Measurements from ENCODE around the gene CCSER1.
"Not testable (repeated sequence)": the region's sequence is repeated elsewhere in the genome, so short reads cannot be mapped to it uniquely, and the experiment has no call there.

CCSER1 gene

DNA sequence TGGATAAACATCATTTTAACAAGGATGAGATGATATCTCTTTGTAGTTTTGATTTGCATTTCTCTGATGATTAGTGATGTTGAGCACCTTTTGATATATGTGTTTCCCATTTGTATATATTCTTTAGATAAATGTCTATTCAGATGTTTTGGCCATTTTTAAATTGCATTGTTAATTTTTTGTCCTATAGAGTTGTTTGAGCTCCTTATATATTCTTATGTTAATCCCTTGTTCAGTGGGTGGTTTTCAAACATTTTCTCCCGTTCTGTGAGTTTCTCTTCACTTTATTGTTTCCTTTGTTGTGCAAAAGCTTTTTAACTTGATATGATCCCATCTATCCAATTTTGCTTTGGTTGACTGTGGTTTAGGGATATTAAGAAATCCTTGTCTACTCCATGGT is 606.0 kb downstream of the CCSER1 start:
- DNase-seq: no peak

DNA sequence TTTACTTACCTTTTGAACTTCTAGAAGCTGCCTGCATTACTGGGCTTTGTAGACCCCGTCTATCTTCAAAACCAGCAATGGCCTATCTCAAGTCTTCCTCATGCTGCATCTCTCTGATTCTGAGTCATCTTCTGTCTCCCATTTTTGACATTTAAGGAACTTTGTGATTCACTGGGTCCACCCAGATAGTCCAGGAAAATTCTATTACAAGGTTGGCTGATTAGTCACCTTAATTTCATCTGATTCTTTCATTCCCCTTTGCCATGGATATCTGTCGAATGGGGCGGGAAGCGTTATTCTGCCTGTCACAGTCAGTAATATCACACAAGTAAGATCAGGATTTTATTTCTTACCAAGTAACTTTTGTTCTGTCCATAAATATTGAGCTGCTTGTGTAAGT is 618.0 kb downstream of the CCSER1 start:
- no peak for DNase-seq

DNA sequence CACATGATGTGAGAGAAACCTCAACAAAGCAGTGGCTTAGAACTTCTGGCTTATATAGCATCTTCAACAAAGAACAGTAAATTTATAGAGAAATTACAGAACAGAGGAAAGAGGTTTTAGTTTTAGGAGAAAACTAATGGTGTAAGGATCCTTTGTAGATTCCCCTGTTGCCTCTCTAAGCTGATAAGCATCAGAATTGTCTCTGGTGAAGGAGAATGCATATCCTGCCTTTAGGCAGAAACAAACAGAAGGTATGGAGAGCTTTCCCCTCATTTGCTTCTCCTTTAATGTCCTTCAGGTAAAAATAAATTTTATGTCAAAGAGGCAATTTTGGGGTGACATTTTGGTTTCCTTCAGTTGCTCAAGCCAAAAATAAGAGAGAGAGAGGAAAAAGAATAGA is 625.9 kb downstream of the CCSER1 start:
- DNase-seq: no peak

DNA sequence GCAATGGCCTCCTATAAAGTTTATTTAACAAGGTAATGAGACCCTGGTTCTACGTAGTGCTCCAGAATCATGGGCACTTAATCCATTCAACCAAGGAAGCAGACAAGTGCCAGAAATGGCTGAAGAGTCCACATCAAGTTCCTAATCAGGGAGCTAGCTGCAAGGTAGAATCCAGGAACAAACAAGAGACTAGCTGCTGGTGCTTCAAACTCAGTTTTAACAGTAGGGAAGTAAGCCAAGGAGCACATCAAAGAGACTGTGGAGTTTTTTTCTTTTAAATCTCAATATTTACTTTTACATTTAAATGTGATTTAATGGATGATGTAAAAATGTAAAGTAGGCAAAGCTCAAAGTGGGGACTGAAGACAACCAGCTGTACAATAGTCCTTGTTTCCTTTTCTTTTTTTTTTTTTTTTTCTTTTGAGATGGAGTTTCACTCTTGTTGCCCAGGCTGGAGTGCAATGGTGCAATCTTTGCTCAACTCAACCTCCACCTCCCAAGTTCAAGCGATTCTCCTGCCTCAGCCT is 630.4 kb downstream of the CCSER1 start:
- DNase-seq: no peak

DNA sequence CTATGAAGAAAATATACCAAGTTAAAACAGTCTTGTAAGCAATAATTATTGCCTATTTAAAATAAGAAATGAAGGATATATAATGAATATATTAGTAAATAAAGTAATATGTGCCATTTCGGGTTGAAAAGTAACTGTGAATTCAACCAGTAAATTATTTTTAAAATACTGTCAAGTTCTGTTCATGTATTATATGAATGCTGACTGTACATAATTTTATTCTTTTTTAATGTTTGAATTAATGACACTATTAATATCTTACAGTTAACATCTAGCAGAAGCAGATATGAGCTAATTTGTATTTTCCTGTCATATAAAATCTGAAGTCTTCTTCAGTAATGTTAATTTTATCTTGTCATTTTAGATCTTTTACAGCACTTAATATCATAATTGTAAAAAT is 632.9 kb downstream of the CCSER1 start:
- no peak for DNase-seq

DNA sequence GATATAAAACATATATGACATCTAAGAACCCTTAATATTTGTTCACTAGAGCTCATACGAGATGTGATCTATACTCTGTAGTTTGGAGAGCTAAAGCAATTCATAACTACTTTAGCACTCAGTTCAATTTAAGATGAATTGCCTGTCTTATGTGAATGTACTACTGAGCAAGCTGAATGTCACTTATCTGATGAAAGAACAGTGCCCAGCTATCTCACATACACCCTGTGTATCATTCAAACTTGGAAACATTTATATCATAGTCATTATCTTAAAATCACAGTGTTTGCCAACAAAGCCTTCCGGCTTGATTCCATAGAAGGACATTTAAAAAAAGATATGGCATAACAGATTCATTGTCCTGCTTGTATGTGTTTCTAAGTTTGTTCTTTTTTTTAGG is 639.6 kb downstream of the CCSER1 start:
- no peak for DNase-seq

DNA sequence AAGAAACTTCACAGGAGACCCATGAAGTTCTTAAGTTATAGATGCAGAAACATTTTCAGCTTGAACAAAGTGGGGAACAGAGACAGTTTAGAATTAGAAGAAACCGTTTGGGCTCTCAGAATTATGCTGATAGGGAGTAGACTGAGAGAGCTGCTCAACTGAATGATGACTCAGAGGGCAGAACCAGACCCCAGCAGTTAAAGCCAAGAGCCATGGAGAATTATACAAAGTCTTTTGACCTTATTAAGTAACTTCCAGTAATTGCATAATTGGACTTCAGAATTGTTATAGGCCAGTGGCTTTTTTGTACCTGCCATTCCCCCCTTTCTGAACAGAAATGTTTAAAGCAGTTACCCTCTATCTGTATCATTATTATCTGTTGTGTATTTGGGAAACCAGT is 642.1 kb downstream of the CCSER1 start:
- no peak for DNase-seq

DNA sequence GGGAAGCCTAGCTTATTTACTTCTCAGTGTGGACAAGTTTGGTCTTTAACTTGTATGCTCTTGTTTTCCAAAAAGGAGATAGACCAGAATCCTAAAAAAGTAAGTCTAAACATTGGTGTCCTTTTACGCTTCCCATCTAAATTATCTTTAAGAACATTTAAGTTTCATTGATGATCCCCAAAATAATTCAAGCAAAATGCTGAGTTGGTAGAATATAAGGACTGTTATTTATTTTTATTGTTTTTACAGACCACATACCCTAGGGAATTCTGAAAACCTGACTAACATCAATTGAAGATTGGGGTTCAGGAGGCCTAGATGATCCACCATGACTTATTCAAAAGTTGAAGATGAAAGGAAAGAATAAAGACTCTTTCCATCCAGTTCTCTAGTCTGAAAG is 653.0 kb downstream of the CCSER1 start:
- no peak for DNase-seq

DNA sequence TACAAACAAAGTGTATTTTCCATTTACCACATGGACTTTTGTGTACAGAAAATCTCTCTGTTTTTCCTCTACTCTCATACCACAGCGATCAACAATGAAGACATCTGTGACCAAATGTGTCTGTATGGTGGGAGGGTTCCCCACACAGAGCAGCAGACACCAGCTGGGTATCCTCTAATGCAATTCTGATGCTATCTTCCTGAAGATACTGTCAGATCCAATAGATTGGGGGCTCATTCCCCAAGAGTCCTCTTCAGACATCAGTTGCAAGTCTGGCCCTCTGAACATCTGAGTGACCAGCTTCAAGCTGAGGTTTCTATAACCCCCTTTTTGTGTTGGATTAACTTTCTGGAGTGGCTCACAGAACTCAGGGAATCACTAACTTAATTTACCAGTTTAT is 659.4 kb downstream of the CCSER1 start:
- no peak for DNase-seq

DNA sequence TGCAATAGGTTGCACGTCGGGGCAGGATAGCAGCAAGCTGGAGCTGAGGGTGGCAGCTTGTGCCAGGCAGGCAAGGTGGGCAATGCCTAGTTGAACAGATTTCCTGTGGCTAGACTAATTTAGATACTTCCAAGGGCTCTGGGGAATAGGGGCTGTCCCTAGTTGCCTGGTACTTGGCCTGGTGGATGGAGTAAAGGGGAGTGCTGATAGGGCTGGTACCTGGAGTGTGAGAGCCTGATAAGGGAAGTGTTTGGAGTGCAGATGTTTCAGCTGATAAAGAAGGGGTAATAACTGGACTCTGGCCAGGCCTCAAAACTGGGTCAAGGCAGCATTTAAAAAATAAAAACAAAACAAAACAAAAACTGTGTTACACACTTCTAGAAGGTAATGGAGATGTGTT is 665.5 kb downstream of the CCSER1 start:
- DNase-seq: no peak

DNA sequence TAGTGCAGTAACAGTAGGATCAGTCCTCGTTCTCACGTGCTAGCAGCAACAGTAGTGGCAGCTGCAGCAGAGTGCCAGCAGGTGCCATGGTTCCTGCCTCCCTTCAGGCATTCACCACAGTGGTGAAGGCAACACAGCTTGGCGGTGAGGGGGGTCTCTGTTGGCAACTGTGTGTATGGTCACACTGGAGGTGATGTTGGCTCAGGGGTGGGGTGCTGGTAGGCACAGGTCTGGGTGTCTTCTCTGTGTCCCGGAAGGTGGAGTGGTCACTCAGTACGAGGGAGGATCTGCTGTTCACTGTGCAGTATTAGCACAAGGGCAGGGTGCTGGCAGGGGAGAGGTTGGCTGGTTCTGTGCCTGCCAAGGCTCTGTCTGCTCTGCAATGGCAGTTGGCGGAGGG is 671.8 kb downstream of the CCSER1 start:
- no peak for DNase-seq

DNA sequence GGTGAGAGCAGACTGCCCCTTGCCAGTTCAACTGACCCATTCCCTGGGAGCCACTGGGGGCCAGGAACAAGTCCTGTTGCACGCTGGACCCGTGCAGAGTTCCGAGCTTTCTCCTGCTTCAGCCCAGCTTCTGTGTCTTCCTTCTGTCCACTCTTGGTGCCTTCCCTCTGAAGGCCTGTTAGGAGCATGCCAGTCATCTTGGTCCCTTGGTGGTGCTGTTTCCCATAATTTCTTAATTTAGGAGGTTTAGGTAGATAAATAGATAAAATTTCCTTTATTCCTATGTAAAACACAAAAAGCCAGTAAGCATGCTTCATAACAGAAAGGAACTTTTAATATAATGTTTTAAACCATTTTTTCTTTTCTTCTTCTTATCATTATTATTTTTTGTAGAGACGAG is 672.7 kb downstream of the CCSER1 start:
- no peak for DNase-seq

DNA sequence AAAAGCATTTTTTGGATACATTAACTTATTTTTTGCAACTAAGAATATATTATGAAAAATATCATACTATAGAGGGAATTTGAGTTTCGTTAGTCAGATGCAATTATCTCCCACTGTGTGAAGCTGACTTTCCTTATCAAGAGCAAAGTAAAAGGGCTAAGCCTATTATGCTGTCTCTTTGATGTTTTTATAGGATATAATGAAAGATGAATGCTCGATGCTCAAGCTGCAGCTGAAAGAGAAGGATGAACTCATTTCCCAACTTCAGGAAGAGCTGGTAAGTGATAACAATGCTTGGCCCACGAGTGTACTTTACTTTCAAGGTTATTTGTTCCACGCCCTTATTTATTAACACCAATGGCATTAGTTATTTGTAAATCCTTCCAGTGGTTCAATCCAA is 688.4 kb downstream of the CCSER1 start:
- no peak for DNase-seq

DNA sequence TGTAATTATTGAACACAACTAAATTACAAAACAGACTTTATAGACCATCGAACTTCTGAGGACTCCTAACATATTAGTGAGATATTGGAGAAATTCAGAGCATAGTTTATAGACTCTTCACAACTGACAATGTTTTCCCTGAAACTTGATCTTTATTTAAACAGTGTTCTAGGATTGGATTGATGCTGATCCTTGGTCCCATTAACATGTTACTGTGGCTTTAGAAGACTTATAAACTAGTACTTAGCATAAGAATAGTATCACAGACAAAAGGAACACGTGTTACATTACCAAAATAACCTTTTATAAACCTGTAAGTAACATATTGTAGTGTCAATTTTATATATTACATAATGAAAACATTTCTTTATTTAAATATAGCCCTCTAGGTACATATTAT is 689.6 kb downstream of the CCSER1 start:
- DNase-seq: no peak

DNA sequence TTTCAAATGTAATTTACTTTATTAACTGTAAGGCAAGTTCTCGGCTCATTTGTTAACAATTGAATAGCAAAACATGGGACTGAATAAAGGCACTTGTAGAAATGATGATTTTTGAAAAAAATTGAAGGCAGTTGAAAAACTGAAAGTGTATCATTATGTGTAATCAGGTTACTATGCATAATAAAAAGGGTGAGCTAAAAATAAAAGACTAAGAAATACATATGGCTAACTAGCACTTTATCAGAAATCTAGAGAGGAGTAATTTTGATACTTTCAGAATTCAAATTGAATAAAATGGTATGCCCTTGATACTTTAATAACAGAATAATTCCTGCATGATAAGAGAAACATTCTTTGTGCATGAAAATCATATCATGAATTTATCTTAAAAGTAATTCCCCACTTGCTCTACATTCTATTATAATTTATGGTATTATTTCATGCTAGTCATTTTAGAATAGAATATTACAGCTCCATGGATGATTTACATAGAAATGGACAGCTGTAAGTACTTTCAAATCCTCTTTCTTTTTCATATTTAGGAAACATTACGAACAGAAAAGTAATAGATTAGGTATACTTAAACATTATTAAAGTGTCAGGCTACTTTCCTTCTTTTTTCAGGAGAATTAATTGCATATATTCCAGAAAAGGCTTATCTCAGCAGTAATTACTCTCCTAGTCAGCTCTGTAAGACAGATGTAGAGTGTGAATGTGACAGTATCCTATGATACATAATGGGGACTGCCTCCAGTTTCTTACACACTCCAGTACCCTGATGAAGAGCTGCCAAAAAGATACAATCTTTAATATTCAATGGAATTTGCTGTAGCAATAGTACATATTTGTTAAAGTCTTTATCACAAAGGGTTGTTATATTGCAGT is 697.3 kb downstream of the CCSER1 start:
- no peak for DNase-seq

DNA sequence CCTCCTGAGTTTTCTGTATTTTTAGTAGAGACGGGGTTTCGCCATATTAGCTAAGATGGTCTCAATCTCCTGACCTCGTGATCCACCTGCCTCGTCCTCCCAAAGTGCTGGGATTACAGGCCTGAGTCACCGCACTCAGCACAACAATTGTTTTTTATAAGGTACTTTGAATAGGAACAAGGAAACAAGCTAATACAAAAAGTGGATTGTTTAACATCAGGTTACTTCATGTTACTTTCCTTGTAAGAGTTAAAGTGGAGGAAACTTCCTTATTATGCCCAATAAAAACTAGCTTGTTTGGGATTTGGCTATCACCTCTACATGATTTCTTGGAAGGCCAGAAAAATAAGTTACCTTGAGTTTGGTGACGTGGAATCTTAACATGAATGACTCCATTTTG is 698.7 kb downstream of the CCSER1 start:
- no peak for DNase-seq

DNA sequence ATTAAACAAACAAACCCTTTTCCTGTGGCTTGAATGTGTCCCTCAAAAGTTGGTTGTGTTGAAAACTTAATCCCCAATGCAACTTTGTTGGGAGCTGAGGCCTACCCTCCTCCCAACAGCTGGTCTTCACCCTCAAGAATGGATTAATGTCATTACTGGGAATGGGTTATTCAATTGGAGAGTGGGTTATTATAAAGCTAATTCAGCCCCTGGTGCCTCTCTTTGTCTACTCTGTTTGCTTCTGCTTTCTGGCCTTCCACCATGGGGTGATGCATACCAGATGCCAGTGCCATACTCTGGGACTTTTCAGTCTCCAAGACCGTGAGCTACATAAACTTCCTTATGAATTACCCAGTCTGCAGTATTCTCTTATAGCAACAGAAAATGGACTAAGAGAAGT is 706.5 kb downstream of the CCSER1 start:
- DNase-seq: no peak

DNA sequence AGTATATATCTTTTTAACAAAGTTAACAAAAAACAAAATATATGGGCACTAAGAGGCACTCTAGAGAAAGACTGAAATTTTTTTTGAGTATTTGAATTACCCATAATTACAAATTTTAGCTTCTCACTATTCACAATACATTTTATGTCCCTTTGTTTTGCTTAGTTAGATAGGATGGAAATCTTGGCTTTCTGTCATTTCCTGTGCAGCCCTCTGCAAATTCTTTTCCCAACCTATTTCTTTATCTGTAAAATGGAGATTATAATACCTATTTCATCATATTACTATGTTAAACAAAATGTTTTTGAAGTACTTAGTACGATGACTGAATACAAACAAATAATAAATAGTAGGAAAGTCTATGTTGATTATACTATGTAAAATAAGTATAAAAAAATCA is 710.0 kb downstream of the CCSER1 start:
- DNase-seq: no peak

DNA sequence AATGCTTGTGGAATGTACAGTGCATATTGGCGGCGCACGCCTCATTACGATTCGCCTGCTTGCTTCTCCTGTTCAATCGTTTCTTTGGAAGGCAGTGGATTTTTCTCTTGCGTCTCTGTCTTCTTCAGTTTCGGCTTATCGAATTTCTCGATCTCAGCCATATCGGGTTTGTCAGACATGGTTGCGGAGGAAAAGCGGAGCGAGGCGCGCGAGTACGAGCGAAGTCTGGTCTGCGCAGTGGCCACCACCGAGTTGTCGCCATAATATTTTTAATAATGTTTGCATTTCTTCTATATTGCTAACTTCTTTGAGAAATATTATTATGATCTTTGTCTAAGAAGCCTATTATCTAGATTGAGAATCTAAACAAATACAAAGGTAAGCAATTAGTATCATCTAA is 711.7 kb downstream of the CCSER1 start:
- DNase-seq: not testable (repeated sequence)

DNA sequence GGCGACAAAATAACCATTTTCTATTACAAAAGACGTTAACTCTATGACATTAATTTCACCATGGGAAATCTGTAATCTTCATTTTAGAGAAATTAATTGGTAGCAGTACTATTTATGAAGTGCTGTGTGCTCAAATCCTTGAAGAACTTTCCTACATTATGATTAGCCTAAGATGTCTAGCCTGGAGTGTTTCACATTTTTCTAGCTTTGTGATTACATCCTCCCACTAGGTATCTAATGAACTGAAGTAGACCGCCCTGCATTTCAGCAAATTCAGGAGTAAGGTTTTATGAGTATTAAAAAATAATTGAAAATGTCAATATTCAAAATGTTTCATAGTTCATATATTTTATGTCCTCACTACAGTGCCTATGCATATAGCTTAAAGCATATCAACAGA is 713.1 kb downstream of the CCSER1 start:
- no peak for DNase-seq

DNA sequence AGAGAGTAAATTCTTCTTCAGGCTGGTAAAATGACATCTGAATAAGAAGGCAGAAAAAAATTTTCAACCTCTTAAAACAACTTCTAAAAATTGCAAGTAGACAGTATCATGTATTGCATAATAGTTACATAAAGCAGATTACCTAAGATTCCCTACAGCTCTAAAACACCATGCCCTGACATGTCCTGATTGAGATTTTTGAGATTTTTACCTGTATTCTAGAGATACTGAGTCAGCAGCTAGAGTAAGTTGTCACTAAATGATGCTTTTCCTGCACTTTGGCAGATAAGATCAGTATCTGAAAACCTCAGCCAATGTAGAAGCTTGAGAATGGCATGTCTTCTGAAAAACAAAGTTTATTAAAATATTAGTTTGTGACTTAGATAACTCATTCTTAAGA is 713.6 kb downstream of the CCSER1 start:
- no peak for DNase-seq

DNA sequence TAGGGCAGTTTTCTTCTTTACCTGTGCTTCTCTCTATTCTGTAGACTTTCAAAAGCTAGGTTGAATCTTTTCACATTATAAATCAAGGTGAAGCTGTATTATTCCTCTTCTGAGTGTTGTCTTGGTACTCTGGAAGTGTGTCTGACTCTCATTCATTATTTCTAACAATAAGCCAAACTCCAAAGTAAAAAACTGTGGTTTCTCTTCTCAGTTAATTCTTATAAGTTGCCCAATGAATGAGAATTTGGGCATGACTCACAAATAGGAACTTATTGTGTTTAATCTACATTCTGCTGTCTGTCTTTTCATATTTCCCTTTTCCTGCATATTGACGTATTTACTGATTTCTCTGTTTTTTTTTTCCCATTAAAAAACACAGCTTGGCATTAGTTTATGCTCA is 714.5 kb downstream of the CCSER1 start:
- no peak for DNase-seq

DNA sequence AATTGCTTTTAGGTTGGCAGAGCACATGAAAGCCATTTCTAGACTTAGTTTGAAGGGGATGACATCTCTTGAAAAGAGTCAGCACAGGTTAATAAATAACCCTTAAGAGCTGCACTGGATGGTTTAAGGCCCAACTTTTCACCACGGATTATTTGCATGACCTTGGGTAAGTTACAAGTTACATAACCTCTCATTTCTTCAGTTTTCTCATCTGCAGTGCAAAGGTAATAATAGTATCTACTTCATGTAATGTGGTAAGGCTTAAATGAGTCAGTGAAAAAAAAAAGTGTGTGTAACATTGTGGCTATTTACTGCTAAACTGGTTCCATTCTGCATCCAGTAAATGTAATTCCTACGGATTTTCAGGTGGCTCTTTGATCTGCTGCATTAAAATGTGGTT is 715.8 kb downstream of the CCSER1 start:
- no peak for DNase-seq

DNA sequence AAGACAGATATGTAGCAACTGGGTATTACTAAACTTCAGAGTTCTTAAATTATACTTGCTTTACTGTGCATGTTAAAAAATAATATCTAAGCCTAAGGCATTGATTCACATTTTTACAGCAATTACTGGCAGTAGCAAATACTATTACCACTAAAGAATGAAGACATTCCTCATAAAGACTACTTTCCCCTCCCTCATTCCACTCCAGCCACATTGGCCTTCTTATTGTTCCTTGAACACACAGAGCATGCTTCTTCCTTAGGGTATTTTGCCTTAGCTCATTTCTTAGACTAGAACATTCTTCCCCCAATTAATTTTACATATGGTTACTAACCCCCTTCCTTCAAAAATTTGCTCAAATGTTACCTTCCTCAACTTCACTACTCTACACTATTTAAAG is 717.0 kb downstream of the CCSER1 start:
- DNase-seq: no peak

DNA sequence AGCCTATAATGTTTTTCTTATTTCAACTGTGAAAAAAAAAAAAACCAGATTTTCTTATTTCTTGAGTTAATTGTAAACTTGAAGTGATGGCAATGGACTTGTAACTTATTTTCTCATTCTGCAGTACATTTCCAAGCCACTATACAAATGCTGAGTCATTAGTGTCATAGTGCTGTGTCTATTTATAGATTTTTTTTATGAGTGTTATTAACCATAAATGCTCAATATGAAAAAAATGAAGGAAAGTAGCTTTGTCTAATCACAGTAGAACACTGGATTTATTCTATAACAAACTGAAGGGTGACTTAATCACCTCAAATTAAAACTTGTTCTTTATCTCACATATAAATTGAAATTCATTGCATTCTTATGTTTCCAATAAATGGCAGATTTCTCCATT is 718.6 kb downstream of the CCSER1 start:
- no peak for DNase-seq

Data from stimulated activated CD4-positive, alpha-beta T cell treated with anti-CD3 and anti-CD28 coated beads, Interleukin-4, amount 100 ng/mL, for 4 hours (primary cell).